Measurements from ENCODE around the gene NINJ2.
A peak's percentile ranks its signal among the peaks of the same experiment; 100 is the strongest.
"Not testable (repeated sequence)": the region's sequence is repeated elsewhere in the genome, so short reads cannot be mapped to it uniquely, and the experiment has no call there.

The NINJ2 gene, protein sequence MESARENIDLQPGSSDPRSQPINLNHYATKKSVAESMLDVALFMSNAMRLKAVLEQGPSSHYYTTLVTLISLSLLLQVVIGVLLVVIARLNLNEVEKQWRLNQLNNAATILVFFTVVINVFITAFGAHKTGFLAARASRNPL

DNA sequence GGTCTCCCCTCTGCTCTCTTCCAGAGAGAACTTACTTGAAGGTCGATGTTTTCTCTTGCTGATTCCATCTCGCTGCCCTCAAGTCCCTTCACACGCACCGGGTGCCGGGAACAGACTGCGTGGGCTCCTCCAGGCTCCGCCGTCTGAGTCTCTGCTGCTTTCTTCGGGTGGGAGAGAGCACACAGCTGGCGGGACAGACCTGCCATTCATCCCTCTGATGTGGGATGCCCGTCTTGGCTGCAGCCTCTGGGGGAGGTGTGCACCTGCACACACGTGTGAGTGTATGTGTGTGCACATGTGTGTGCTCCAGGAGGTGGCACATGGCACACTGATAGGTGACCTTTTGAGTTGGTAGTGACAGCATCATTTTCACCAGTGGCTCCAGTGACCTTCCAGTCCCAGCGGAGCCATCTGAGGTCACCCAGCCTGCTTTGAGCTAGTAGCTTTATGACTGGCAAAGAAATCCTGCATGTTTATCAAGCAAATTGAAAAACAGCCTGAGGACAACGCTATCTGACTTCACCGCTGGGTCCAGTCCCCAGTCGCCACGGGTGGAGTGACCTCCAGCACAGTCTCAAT is at the start of gene NINJ2:
NINJ2 (minus strand) TSS at position 153 of the 579 bp plus-strand sequence; CDS start at position 68, 85 bp downstream.
- DNase-seq = no peak

DNA sequence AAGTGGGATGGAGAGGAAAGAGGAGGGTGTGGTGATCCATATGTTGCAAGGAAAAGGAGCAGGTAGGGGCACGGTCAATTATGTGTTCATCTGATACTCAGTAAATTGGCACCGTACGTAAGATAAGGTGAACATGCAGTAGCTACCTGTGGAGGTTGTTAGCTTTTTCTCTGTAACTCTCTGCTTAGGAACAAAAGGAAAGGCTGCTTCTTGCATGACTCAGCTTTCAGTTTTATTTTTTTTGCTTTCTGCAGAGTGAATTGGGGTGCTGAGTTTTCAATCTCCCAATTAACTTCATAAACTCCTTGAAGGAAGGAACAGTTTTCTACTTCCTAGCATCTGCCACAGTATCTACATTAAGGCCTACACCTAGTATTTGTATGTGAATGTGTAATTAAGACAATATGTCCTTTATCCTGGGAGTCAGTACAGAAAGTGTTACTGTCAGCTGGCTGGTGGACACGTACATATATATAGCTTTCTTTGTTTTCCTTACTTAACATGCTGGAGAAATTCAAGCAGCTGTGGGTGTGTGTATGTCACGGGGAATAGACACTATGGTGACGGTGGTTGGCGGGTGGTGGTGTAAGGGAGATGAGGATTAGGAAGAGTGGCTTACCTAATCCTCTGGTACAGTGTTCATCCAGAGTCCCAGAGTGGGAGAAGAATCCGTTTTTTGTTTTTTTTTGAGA is 49.1 kb upstream of the NINJ2 start:
- no peak for DNase-seq

DNA sequence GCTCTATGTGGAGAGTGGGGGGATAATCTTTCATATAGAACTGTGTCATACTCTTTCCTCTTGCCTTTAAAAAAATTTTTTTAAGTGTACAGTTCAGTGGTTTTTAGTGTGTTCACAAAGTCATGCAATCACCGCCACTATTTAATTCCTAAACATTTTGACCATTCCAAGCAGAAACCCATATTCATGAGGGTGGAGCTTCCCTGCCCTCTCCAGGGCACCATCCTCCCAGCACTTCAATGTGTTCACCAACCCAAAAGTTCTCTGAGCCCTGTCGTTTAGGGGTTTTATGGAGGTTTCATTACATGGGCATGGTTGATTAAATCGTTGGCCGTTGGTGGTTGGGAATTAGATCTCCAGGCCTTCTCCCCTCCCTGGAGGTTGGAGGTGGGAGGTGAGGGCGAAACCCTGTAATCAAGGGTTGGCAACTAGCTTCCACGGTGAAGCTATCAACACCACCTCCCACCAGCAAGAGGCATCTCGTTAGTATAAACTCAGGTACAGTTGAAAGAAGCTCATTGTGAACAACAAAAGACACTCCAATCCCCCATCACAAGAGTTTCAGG is 46.3 kb upstream of the NINJ2 start:
- no peak for DNase-seq

DNA sequence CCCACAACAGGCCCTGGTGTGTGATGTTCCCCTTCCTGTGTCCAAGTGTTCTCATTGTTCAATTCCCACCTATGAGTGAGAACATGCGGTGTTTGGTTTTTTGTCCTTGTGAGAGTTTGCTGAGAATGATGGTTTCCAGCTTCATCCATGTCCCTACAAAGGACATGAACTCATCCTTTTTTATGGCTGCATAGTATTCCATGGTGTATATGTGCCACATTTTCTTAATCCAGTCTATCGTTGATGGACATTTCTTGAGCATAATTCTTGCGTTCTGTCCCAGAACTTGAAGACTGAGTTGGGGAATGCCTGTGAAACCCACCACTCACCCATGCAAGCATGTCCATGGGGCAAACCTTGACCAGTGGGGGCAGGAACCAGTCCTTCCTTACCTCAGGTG is 44.8 kb upstream of the NINJ2 start:
- DNase-seq = not testable (repeated sequence)

DNA sequence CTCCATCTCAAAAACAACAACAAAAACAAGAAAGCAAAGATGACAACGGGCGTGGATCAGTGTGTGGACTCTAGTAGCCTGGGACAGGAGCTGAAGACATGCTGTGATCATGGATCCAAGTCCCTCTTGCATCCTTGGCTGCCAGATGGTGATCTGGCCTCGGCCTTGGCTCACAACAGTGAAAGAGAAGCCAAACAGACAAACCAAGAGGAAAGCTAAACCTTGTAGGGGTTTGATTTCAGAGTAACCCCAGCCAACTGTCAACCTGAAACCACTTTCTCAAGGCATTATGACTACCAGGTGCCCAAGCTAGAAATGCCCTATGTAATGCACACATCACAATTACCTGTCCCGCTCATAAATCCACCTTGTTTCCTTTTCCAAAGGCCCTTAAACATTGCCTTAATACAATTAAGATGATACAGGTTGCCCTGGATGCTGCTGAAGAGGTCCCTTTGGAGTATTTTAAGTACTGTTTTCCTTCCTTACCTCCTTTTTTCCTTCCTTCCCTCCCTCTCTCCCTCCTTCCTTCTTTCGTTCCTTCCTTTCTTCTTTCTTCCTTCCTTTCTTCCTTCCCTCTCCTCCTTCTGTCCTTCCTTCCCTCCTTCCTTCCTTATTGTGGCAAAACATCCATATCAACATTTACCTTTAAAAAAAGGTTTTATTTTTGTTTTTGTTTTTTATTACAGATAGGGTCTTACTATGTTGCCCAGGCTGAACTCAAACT is 41.4 kb upstream of the NINJ2 start:
- no peak for DNase-seq

DNA sequence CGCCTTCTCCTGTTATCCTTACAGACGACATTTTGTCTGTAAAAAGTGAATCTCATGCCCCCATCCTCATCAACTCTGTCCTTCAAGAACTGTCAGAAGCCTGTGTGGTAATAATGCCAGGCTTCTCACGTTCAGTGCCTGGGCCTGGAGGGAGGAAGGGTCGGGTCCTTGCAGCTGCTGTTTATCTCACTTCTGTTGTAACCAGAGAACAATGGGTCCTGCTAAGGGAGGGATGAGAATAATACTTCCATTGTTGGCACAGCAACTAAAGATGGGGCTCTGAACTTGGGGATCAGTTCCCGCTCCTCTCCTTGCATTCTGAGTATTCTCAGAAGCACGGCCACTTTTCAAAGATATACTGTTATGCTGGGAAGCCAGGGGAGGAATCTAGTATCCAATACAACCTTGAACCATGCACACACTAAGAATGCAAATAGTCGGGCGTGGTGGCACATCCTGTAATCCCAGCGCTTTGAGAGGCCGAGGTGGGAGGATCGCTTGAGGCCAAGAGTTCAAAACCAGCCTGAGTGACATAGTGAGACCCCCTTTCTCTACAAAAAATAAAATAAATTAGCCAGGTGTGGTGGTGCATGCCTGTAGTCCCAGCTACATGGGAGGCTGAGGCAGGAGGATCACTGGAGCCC is 38.8 kb upstream of the NINJ2 start:
- DNase-seq = no peak

DNA sequence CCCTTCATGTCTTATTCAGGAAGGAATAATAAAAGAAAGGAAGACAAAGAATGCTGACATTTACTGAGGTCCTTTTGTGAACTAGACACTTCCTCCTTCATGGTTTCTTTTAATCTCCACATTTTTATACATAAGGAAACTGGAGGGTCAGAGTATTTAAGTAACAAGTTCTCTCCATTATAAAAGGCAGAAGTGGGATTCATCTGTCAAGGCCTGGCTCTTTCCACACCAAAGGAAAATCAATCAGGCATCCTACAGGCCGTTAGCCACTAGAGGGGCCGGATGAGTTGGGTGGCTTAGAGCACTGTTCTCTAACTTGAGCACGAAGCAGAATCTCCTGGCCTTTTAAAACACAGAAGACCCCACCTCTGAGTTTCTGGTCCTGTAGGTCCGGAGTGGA is 36.8 kb upstream of the NINJ2 start:
- DNase-seq = no peak

DNA sequence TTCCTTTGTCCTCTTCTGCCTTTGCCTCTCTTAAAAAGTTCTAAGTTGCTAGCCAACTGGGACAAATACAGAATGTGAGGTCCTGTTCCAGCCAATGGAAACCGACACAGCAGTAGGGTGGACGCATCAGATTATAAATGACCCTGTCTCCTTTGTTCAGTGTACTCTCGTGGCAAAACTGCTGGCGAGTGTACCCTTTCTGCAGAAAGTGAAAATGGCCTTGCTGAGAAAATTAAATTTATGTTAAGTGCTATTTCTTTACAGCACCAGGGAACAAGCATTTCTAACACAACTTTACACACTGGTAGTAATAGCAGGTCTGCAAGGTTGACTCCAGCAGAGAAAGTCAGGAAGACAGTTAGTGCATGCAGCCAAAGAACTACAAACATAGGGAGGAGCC is 35.0 kb upstream of the NINJ2 start:
- not testable (repeated sequence) for DNase-seq

DNA sequence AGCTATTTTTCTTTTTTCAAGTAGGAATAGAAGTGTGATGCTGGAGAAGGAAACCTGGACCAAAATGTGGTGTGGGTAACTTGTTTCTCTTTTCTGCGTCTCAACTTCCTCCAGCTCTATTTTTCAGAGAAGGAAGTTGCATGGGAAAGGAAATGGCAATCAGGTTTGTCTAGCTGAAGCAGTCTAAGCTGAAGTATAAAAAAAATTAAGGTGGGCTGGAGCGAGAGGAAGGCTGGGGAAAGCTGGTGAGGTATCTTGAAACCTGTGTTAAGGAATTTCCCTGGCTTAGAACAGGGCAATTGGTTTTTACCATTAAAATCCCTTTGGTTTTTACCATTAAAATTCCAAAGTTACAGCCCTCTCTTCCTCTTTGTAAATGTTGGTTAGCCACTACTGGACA is 34.2 kb upstream of the NINJ2 start:
- peak; percentile 51 to 57 for DNase-seq

DNA sequence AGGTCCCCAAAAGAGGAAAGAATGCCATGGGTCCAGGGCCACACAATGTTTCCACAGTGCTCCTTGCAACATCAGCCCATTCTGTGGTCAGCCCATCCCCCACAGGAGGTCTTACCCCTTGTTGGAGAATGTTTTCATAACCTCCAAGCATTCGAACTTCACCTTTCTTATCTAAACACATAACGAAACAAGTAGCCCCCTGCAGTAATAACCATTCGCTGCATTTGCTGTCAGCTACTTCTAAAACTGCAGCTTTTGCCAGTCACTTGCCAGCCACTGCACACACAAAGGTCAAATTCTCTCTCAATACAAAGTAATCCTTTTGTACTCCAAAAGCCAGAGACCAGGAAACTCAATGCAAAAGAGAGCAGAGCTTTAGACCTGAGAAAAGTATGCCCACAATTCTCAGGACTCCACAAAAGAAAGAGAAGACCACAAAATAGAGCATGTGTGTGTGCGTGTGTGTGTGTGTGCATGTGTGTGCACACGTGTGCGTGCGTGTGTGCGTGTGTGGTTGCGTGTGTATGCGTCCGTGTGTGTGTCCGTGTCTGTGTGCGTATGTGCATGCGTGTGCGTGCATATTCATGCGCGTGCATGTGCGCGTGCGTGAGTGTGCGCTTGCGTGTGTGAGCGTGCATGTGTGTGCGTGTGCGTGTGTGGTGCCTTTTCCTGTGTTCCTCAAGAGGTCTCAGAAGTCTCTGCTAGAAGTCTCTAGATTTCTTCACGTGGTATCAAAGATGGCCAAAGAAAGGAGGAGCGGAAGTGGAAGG is 31.7 kb upstream of the NINJ2 start:
- DNase-seq = no peak

DNA sequence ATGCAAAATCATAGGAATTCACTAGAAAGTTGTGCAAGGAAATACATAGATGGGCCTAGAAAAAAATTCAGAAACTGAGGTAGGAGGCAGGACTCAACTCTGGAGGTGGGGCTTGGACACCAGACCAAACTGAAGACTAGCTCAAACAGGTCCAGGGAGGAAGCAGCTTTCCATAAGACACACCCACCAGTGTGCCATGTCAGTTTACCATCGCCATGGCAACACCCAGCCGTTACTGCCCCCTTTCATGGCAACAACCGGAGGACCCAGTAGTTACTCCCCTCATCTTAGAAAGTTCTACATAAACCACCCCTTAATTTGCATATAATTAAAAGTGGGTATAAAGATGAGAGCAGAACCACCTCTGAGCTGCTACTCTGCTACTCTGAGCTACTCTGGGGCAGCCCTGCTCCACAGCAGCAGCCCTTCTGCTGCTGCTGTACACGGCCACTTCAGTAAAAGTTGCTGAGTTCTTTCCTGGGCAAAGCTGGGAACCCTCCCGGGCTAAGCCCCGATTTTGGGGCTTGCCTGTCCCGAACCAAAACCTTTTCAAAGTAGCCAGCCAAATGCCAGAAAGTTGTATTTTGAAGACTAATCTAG is 30.8 kb upstream of the NINJ2 start:
- no peak for DNase-seq

DNA sequence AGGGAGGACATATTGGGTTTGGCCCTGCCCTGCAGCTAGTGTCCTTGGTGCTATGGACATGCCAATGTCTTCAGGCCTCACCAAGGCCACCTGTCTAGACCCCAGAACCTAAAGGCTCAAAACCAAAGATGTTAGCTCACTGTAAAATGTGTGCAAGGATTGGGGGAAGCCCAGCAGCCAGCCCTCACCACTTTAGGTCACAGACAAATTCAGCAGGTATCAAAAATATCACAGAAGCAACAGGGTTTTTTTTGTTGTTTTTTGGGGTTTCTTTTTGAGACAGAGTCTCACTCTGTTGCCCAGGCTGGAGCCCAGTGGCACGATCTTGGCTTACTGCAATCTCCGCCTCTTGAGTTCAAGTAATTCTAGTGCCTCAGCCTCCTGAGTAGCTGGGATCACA is 29.0 kb upstream of the NINJ2 start:
- DNase-seq = no peak

DNA sequence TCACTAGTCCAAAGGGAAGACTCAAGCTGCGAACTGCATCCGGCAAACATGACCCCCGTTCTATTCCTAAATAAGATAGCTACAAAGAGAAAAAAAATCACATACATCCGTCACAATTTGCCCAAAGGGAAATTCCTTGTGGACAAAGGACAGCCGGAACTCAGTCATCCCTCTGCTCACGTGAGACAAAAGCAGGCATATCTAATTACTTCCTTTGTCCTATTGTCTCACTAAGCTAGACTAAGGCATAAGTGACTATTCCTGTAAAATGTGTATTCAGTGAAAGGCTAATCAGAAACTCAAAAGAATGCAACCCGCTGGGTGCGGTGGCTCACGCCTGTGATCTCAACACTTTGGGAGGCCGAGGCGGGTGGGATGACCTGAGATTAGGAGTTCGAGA is 27.2 kb upstream of the NINJ2 start:
- DNase-seq = no peak

DNA sequence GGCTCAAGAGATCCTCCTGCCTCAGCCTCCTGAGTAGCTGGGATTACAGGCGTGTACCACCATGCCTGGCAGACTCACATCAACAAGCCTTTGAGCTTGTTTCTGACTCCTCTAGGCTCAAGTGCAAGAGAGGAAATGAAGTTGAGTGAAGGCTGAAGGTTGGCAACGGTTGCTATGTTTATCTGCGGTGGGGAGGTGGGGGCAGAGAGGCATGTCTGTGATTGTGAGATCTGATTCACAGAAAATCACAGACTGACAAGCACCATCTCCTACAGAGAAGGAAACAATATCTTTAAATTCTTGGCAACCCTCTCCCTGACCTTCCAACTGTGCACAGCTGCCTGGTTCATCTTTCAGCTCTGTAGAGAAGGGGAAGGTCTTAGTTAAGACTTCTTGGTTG is 22.1 kb upstream of the NINJ2 start:
- no peak for DNase-seq

DNA sequence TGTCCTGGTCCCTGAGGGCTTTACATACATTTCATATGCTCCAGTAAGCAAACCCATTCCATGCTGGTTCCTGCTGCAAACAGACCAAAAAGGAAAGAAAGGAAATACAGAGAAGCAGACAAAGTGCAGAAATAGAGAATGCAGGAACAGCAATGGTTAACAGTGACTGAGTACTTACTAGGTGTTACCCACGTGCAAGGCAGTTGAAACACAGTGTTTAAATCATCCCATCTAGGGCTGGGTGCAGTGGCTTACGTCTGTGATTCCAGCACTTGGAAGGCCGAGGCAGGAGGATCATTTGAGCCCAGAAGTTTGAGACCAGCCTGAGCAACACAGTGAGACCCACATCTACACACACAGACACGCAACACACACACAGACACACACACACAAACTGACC is 21.2 kb upstream of the NINJ2 start:
- no peak for DNase-seq

DNA sequence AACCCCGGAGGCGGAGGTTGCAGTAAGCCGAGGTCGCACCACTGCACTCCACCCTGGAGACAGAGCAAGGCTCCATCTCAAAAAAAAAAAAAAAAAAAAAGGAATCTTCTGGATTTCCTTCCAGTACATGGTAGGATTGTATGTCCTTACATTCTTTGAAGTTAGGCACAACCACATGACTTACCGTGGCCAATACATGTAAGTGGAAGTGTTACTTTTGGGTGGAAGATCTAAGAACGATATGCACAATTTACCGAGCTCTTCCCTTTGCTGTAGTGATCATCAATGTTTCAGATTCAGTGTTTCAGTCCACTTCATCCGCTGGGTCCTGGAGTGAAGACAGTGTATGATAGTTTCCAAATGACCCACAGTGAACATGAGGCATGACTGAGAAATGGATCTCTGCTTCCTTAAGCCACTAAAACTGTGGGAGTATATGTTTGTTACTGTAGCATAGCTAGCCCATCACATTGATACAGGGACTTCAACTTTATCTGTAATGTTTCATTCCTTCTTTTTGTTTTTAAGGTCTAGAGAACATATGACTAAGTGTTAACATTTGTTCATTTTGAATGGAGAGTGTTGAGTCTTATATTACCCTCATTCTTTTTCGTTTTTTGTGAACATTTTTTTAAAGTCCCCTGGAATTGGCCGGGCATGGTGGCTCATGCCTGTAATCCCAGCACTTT is 18.5 kb upstream of the NINJ2 start:
- no peak for DNase-seq

DNA sequence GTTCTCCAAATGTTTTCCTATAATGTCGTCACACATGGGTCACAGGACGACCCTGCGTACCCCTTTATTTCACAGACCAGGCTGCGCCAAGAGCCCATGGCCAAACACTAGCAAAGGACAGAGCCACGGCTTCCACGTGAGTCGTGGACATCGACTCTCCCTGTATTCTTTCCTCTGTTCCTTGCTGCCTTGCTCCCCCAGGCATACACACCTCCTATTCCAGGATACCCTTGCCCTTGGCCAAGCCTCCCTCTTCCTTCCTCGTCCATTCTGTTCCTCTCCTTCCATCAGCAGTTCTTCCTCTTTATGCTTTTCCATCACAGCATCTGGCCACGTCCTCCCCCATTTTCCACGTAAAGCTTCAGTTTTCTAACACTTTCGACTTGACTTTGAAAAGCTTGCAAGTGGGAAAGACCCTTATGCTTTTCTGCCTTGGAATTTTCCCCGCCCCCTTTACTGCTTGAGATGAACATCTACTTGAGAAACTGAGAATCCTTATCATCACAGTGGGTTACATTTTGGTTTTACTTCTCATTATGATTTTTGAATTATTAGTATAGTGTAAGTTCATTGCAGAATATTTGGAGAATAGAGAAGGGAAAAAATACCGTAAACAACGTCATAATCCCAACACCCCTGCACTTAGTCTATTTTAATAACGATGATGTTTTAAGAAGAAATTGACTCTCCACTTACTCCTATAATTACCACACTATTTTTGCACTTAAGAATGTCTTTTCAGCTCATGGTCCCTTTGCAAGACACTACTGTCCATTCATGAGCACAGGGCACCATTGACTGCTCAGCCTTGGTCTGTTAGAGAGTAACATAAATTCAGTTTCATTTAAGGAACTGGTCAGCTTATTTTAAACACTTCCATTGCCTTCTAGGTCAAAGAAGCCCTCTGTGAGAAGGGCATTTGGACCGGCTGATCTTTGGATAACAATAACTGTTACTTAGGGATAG is 15.8 kb upstream of the NINJ2 start:
- DNase-seq = no peak

DNA sequence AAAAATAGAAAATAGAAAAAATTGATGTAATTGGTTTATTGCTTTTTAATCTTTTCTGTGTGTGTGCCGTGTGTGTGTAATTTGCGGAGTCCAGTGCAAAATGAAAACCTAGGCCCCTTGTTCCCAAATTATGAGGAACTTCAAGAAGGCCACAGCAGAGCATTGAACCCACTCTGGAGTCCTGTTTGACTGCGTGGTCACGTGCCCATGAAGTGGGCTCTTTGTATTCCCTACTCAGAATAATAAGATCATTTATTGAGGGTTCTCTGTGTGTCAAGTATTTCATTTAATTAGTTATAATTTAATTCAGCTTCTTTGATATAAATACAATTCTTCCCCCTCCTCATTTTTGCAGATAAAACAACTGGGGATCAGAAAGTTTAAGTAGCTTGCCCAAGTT is 12.3 kb upstream of the NINJ2 start:
- DNase-seq = no peak

DNA sequence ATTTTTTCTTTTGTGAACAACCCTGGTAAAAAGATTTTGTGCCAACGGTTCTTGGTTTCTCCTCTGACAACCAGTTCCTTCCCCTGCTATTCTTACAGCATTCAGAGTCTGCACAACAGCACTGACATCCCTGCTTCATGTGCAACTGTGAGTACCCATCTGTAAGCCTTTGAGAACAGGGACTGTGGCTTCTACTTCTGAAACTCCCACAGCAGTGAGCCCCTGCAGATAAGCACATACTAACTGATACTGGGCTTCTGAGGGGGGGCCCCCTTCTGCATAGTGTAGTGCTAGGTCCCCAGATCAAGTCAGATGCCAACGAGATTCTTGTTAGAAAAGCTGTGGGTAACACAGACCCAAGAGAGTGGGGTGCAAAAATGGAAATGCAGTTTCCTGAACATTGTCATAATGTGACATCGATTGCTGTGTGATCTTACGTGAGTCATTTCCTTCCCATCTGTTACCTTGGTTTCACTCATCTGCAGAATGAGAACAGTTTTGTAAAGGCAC is 11.1 kb upstream of the NINJ2 start:
- DNase-seq = peak; percentile 57 to 70

DNA sequence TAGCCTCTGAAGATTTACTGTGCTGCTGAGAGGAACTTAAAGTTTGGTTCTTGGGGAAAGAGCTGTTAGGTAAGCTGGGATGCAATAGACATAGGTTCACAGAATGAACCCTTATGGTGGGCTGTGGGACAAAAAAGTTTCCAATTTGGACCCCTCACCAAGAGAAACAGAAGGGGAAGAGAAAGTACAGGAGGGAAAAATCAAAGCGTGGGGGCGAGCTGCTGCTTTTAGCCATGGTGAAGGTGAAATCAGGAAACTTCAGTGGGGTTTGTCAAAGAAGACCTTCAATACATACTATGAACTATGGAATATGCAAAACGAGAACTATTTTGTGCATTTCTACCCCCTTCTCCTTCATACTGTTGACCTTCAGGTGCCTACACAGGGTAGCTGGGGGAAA is 10.6 kb upstream of the NINJ2 start:
- no peak for DNase-seq

All from AML-193 (cell line).